Measurements from ENCODE around the gene IFRD1. TPM values are rescaled to one million over a fixed set of nuclear protein-coding genes. Genes with fewer than 3 reads are reported as not detected.
"Not testable (repeated sequence)": the region's sequence is repeated elsewhere in the genome, so short reads cannot be mapped to it uniquely, and the experiment has no call there.

The IFRD1 gene
- total and polyA plus RNA-seq, 2 donors: 30.8 to 49.0 TPM

DNA sequence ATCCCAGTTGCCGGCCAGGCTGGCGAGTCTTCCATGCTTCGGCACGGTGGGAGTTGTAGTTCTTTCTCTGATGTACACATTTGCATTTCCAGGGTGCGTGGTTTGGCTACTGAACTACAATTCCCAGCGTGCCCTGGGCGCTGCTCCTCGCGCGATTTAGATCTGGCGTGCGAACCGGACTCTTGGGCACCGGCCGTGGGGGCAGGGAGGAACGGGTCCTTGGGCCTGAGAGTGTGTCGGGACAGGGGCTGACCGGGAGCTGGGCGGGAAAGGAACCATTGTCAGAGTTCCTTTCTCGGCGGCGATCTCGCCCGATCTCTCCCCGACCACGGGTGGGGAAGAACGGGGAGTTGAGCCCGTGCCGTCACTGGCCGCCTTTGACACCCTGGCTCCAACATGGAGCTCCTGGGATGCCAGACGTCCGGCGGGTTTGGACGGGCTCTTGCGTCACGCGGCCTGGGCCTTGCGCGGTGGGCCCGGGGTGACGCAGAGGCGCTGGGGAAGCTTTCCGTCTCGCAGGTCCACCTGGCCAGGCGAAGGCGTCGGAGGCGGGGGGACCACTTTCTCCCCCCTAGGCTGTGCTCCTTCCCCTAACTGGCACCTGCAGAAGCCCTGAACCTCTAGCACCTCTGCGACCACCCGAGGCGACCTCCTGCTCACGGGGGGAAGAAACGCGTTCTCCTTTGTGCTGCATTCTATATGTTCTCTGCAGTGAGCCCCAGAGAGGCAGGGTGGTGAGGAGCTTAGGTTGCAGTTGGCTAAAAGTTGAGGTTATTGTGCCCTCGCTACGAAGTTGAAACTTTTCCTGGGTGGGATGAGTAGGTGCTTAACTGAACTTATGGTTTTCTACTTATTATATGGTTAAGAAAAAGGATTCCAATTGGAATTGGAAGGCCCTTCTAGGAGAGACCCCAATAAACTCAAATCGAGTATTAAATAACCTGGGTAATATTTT, 824 bp downstream of the IFRD1 start:
- Histone ChIP-seq H3K4me1 (ENCODE audit: insufficient read depth) (no peaks in the 10 kb centered on the region), H3K4me3 (ENCODE audit: low read depth, low read length) (peak overlapping the region; percentile 79), H3K36me3 (ENCODE audit: insufficient read depth) (no peaks in the 10 kb centered on the region), H3K27ac (ENCODE audit: low read depth) (peak overlapping the region; percentile 96)
- DNase-seq (ENCODE audit: extremely low spot score): peak; percentile 95
- under 1% methylated on average over 57 of the region's 57 CpGs for WGBS

DNA sequence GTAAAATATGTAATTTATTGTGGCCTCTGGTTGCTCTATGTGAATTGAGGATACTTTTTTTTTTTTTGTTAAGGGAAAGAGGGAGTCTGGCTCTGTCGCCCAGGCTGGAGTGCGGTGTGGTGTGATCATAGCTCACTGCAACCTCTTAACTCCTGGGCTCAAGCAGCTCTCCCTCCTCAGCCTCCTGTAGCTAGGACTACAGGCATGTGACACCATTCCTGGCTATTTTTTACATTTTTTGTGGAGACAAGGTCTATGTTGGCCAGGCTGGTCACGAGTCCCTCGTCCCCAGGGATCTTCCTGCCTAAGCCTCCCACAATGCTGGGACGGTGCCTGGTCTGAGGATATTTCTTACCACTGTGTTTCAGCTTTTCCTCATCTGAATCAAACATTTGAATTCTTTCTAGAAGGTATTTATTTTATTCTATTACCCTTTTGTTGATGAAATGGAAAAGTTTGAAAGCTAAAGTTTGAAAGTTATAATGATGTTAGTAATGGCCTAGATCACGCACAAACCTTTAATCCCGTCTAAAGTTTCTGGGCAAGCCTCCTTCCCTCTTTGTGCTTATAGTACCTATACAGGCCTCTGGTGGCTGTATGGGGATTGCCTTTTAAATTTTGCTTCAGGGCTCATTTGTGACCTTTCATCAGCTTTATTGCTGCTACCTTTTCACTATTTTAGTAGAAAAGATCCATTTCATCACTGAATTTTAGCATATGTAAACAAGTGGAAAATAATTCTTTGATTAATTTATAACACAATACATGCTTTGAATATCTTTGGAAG, 2.0 kb downstream of the IFRD1 start:
- Histone ChIP-seq H3K4me3 (ENCODE audit: low read depth, low read length) (peak overlapping the region; percentile 5), H3K4me1 (ENCODE audit: insufficient read depth) (no peaks in the 10 kb centered on the region), H3K27ac (ENCODE audit: low read depth) (peak overlapping the region; percentile 68), H3K36me3 (ENCODE audit: insufficient read depth) (peaks cover 2% of the 10 kb centered on the region)
- DNase-seq (ENCODE audit: extremely low spot score): no peak
- WGBS: 18% methylated on average over 7 of the region's 7 CpGs

DNA sequence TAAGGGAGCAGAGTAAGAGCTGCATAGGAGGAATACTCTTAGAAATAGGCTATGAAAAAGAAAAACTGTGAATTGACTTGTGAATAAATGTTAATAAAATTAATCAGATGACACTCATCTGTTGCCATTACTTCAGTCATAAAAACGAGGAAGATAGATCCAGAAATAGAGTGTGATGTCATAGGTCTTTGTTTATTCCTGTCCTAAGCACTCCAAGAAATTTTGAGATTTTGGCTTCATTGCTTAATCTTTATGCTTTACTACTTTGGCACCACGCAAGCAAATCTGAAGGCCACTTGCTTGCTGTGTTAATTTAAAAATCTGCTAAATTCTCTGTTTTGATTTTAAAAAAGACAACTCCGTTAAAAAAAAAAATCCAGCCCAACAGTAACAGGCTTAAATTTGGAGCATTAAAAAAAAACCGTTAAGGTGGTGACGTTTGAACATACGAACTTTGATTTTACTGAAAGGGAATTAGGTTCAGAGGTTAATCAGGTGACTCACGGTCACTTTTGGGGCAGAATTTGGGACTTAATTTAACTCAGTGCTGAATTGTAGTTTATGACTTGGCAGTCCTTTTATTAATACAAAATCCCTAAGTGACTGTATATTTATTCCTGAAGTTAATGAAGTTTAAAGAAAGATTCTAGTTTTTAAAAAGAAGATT, 3.4 kb downstream of the IFRD1 start:
- H3K27ac ChIP-seq (ENCODE audit: low read depth): no peak overlapping the region

DNA sequence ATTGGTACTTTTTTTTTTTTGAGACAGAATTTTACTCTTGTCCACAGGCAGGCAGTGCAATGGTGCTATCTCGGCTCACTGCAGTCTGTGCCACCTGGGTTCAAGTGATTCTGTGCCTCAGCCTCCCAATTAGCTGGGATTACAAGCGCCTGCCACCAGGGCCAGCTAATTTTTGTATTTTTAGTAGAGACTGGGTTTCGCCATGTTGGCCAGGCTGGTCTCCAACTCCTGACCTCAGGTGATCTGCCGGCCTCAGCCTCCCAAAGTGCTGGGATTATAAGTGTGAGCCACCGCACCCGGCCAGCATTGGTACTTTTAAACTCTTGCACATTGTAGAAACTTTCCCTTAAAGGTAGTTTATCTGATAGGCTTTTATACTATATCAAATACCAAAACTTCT, 3.9 kb downstream of the IFRD1 start:
- H3K4me1 ChIP-seq (ENCODE audit: insufficient read depth); H3K4me3 ChIP-seq (ENCODE audit: low read depth, low read length); DNase-seq (ENCODE audit: extremely low spot score); H3K36me3 ChIP-seq (ENCODE audit: insufficient read depth): not testable (repeated sequence)
- peak overlapping the region; percentile 60 for H3K27ac ChIP-seq (ENCODE audit: low read depth)
- WGBS: 86% methylated on average over 6 of the region's 6 CpGs

More for the DNA sequence above, 3.4 kb downstream of the IFRD1 start:
- Histone ChIP-seq H3K4me3 (ENCODE audit: low read depth, low read length) (no peak overlapping the region), H3K4me1 (ENCODE audit: insufficient read depth) (no peaks in the 10 kb centered on the region), H3K36me3 (ENCODE audit: insufficient read depth) (peaks cover 5% of the 10 kb centered on the region)
- DNase-seq (ENCODE audit: extremely low spot score): no peak
- WGBS: 23% methylated on average over 7 of the region's 7 CpGs

DNA sequence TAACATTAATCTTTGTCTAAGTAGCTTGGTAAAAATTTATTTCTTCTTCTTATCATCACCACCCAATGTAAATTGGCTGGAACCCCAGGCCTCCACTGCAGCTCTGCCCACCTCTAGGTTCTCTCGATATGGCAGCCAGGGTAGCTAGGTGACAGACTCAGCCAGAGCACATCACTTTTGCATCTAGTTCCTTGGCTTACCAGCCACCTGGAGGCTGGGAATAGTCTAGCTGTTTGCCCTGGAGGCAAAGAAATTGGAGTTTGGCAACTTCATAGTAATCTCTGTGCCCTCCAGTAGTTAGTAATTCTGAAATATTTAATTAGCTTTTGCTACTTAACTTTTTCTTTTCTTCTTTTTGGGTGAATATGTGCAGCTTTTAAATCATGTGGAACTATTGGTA, 9.4 kb downstream of the IFRD1 start:
- Histone ChIP-seq H3K4me3 (ENCODE audit: low read depth, low read length) (no peak overlapping the region), H3K36me3 (ENCODE audit: insufficient read depth) (peaks cover 15% of the 10 kb centered on the region), H3K4me1 (ENCODE audit: insufficient read depth) (no peaks in the 10 kb centered on the region), H3K27ac (ENCODE audit: low read depth) (no peak overlapping the region)
- no peak for DNase-seq (ENCODE audit: extremely low spot score)
- 91% methylated on average over 1 of the region's 1 CpG for WGBS

DNA sequence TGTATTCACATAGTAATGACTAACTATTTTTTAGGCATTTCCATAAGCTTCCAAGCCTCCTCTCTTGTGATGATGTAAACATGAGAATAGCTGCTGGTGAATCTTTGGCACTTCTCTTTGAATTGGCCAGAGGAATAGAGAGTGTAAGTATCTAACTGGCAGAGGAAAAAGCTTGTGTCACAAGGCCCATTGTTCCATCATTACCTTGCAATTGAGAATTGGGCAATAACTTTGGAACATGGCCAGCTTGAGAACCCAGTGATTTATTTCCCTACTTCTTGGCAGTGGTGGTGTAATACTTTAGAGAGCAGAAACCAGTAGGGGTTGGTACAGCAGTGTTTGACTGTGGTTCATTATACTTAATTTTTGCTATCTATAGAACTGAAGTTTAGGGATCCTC, 12.0 kb downstream of the IFRD1 start:
- Histone ChIP-seq H3K27ac (ENCODE audit: low read depth) (no peak overlapping the region), H3K4me3 (ENCODE audit: low read depth, low read length) (no peak overlapping the region), H3K4me1 (ENCODE audit: insufficient read depth) (no peaks in the 10 kb centered on the region), H3K36me3 (ENCODE audit: insufficient read depth) (peaks cover 13% of the 10 kb centered on the region)
- no peak for DNase-seq (ENCODE audit: extremely low spot score)

DNA sequence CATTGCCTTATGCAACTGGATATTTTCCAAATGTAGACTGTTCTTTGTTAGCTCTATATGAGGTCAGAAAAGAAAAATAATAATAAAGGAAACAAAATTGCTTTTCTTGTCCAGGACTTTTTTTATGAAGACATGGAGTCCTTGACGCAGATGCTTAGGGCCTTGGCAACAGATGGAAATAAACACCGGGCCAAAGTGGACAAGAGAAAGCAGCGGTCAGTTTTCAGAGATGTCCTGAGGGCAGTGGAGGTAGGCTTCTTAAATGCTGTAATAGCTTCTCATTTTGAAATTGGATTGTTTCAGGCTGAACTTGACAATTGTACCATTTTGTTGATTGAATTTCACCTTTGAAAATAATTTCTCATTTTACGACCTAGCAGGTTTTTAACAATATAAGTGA, 17.6 kb downstream of the IFRD1 start:
- WGBS: 90% methylated on average over 4 of the region's 4 CpGs
- Histone ChIP-seq H3K4me3 (ENCODE audit: low read depth, low read length) (no peak overlapping the region), H3K36me3 (ENCODE audit: insufficient read depth) (peaks cover 8% of the 10 kb centered on the region), H3K27ac (ENCODE audit: low read depth) (no peak overlapping the region), H3K4me1 (ENCODE audit: insufficient read depth) (no peaks in the 10 kb centered on the region)
- DNase-seq (ENCODE audit: extremely low spot score): no peak

DNA sequence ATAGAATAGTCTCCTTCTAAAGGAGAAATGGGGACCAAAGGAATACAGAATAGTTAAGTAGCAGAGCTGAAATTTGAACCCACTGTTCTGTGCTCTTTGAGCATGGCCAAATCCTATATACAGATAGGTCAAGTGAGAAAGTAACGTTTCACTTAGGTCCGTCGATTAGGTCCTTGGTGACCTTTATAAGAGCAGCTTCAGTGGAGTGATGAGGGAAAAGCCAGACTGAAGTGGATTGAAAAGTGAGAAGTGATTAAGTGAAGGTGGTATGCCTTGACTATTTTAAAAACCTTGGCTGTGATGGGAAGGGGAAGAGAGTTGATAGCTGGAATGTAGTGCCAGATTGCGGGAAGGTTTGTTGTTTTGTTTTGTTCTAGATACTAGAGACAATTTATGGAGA, 19.9 kb downstream of the IFRD1 start:
- peaks cover 9% of the 10 kb centered on the region for H3K36me3 ChIP-seq (ENCODE audit: insufficient read depth)
- H3K4me3 ChIP-seq (ENCODE audit: low read depth, low read length): no peak overlapping the region
- no peaks in the 10 kb centered on the region for H3K4me1 ChIP-seq (ENCODE audit: insufficient read depth)
- 86% methylated on average over 4 of the region's 4 CpGs for WGBS
- DNase-seq (ENCODE audit: extremely low spot score): no peak
- no peak overlapping the region for H3K27ac ChIP-seq (ENCODE audit: low read depth)

DNA sequence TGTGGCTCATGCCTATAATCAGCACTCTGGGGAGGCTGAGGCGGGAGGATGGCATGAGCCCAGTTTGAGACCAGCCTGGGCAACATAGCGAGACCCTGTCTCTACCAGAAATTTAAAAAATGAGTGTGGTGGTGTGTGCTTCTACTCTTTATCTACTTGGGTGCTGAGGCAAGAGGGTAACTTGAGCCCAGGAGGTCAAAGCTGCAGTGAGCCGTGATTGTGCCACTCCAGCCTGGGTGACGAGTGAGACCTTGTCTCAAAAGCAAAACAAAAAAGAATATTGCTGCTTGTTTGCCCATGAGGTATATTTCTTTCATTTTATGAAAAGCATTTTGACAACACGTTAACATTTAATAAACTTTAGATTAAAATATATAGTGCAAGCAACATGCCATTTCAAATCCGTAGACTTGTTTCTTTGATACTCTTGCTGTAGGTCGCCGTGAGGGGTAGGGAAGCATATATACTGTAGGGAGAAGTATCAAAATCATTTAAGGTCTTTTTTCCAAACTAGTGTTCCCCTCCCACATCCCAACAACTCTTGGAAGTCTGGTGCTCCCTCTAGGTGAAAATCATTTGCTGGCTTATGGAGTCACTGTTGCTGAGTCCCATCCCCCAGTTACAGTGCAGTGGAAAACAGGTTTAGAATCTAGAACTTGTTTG, 26.3 kb downstream of the IFRD1 start:
- no peaks in the 10 kb centered on the region for H3K4me1 ChIP-seq (ENCODE audit: insufficient read depth)
- no peak overlapping the region for H3K4me3 ChIP-seq (ENCODE audit: low read depth, low read length)
- 96% methylated on average over 8 of the region's 8 CpGs for WGBS
- no peak overlapping the region for H3K27ac ChIP-seq (ENCODE audit: low read depth)
- peaks cover 4% of the 10 kb centered on the region for H3K36me3 ChIP-seq (ENCODE audit: insufficient read depth)
- DNase-seq (ENCODE audit: extremely low spot score): no peak

DNA sequence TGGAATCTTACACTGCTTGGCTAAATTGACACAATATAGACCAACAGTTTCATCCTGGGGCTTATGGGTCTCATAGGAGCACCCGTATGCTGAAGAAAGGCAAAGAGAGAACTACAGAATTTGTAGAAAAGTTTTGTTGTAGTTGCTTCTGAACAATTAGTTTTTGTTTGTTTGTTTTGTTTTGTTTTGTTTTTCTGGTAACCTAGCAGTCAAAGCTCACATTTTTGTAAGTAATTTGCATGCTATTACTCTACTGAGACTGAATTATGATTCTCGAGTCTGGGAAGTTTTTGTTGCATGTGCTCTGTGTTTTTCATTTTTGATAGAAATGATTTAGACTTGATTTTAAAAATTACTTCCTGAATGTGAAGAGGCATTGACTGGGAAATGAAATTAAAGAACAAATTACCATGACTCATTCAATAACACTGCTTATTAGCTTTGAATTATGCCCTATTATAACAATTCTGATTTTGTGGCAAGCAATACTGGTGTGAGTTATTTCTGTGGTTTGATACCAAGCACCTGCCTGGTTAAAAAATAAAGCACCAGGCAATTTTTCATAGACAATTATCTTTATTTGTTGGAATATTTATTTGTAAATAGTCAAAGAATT, 31.0 kb downstream of the IFRD1 start:
- no peak overlapping the region for H3K4me3 ChIP-seq (ENCODE audit: low read depth, low read length)
- 72% methylated on average over 2 of the region's 2 CpGs for WGBS
- H3K27ac ChIP-seq (ENCODE audit: low read depth): peak overlapping the region; percentile 10

DNA sequence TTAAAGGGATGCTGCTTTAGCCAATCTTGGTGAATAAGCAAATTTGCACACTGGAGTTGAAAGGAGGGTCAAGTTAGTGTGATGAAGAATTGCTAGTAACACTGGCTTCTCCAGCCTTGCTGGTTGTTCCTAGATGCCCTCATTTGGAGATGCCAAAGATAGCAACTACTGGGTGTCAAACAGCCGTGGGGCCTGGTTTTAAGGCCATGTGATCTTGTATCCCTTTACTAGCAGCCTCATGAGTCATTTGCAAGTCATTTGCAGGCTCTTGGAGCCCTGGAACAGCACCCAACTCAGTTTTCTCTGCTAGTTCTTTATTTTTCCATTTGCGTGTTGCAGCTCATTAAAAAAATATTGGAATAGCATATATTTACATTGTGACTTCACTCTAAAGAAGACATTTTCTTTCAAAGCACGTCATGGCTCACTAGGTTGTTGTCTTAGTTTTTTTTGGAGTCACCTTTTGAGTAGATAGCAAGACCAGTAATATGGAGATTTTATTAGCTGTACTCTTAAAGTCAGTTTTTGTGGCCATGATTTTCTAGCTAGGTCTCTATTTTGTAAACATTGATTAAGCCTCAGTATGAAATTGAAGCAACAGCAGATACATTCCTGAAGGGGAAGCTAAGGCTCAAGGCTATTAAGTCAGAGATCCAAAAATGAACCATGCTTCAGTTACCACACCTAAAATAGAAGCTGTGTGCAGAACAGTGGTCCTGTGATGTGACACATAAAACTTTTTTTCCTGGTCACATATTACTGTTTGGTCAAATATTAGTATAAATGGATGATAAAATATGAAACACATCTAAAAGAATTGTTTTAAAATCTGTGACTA, 31.8 kb downstream of the IFRD1 start:
- Histone ChIP-seq H3K27ac (ENCODE audit: low read depth) (peak overlapping the region; percentile 34), H3K4me1 (ENCODE audit: insufficient read depth) (peaks cover 2% of the 10 kb centered on the region), H3K36me3 (ENCODE audit: insufficient read depth) (no peaks in the 10 kb centered on the region), H3K4me3 (ENCODE audit: low read depth, low read length) (no peak overlapping the region)
- WGBS: 31% methylated on average over 3 of the region's 3 CpGs
- DNase-seq (ENCODE audit: extremely low spot score): no peak

More for the DNA sequence above, 31.0 kb downstream of the IFRD1 start:
- Histone ChIP-seq H3K36me3 (ENCODE audit: insufficient read depth) (no peaks in the 10 kb centered on the region), H3K4me1 (ENCODE audit: insufficient read depth) (peaks cover 2% of the 10 kb centered on the region)
- no peak for DNase-seq (ENCODE audit: extremely low spot score)

DNA sequence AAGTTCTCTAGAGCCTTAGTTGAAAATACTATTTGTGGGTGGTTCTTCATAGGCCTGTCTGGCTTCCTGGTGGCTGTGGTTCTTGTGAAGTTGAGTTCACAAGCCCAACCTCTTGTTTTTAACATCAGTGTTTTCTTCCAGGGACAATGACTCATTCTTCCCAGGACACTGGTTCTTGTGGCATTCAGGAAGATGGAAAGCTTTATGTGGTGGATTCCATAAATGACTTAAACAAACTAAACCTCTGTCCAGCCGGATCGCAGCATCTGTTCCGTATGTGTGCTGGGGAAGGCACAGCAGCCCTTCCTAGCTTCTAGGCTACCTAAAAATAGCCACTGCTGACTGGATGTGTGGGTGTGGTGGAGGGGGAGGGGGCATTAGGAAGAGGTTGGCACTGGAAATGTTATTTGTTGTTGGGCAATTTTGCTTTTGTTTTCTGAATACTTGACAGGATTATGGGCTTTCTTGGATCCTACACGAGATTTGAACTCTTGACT, 34.5 kb downstream of the IFRD1 start:
- H3K4me1 ChIP-seq (ENCODE audit: insufficient read depth): peaks cover 2% of the 10 kb centered on the region
- peak overlapping the region; percentile 70 for H3K27ac ChIP-seq (ENCODE audit: low read depth)
- WGBS: 26% methylated on average over 4 of the region's 4 CpGs
- H3K36me3 ChIP-seq (ENCODE audit: insufficient read depth): no peaks in the 10 kb centered on the region
- H3K4me3 ChIP-seq (ENCODE audit: low read depth, low read length): no peak overlapping the region
- no peak for DNase-seq (ENCODE audit: extremely low spot score)
